Fibroblast of skin of scalp (primary cell): ENCODE results near the gene BNIP1.
A peak's percentile ranks its signal among the peaks of the same experiment; 100 is the strongest.

Source experiments
- DNase-seq: peaks from one replicate; pipeline ENCODE4 v3.0.0-alpha.2; 2013

The BNIP1 gene

DNA sequence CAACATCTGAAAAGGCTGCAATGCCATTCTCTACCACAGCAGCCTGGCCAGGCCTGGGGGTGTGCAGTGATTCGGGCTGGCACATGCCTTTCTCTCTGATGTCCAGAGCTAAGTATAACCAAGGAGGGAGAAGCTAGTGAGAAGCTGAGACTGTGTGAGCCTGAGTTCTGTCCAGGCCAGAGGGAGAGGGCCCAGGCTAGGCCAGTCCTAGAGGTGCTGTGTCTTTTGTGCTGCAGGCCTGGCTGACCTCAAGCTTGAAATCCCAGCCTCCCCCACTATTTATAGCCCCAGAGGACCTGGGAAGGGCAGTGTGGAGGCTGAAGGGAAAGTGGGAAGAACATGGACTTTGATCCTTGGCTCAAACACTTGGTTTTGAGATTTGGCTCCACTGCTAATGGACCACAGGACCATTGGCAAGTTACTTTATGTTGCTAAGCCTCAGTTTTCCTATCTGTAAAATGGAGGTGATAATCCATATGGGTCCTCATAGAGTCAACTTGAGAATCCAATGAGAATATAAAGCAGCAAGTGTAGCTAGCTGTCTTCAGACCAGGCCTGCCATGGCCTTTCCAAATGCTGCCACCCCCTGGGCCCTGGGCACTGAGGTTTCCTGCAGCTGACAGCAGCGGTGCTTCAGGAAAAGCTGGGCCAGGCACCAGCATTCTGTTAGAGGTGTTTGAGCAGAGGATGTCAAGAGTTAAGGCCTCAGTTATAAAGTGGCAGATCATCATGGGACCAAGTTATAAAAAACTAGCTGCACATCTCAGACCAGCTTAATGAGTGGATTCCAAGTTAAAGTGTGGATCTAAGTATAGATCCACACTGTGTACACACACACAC, 21.1 kb downstream of the BNIP1 start:
- no peak for DNase-seq

- DNase-seq, result no peak
Measured at GRCh38 chr5:173172166-173172565, 27.8 kb downstream of the BNIP1 start.

DNA sequence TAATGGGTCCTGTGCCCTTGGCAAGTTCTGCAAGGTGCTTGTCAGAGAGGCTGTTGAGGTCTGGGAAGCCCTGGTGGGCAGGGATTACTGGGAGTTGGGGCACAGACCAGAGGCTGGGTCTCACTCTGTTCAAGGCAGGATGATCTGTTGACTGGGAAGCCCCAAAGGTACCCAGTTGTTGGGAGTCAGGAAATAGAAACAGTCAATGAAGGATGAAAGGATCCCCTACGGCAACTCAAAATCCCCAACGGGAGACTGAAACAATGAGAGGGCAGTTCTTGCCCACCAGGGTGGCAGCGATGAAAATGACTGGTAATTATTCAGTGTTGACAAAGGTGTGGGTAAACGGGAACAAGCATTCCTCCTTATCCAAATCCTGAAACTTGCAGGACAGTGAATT, 31.2 kb downstream of the BNIP1 start:
- no peak for DNase-seq

DNA sequence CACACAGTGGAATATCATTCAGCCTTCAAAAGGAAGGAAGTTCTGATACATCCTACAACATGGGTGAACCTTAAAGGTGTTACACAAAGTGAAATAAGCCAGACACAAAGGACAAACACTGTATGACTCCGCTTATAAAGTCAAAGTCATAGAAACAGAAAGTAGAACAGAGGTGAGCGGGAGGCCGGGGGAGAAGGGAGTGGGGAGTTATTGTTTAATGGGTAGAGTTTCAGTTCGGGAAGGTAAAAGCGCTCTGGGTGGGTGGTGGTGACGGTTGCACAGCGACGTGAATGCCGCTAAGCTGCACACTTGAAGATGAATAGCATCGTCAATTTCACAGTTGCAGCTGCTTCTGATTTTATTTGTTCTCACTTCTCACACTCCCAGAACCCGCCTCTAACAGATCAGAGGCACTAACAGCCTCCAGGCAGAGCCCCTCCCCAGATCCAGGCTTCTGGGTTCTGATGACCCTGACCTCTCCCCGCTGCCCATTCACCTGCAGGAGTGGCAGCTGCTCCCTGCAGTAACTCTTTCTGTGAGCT, 34.1 kb downstream of the BNIP1 start:
- no peak for DNase-seq

DNA sequence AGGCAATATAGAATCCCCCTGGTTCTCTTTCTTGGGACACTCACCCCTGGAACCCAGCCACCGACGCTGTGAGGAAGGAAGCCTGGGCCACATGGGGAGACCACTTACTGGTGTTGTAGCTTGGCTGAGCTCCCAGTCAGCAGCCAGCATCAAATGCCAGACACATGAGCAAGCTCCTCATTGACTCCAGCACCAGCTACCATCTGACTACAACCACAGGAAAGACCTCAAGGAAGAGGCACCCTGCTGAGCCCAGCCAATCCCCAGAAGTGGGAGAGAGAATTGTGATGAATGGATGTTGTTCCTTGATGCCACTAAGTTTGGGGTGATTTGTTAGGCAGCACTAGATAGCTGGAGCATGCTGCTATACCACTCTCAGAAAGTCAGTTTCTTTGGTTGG, 36.0 kb downstream of the BNIP1 start:
- DNase-seq, result peak; percentile 68

GRCh38 chr5:173187054-173187743, 42.9 kb downstream of the BNIP1 start:
- no peak for DNase-seq

GRCh38 chr5:173188280-173188679, 43.9 kb downstream of the BNIP1 start:
- no peak for DNase-seq

- no peak for DNase-seq
Measured at GRCh38 chr5:173191015-173191414, 46.7 kb downstream of the BNIP1 start.

DNA sequence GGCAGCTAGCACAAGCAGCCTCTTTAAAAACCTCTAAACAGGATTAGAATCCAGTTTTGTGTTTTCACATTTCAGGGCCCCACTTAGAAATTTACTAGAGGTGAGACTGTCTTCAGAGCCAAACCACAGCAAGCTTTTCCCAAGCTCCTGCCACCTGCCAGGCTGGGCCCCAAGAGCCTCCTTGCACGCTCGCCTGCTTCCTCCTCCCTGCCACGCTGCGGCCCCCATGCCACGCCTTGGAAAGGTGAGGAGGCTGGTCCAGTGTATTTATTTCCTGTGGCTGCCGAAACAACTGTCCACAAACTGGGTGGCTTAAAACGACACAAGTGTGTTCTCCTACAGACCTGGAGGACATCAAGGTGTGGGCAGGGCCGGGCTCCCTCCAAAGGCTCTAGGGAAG, 47.2 kb downstream of the BNIP1 start:
- DNase-seq, result no peak

DNA sequence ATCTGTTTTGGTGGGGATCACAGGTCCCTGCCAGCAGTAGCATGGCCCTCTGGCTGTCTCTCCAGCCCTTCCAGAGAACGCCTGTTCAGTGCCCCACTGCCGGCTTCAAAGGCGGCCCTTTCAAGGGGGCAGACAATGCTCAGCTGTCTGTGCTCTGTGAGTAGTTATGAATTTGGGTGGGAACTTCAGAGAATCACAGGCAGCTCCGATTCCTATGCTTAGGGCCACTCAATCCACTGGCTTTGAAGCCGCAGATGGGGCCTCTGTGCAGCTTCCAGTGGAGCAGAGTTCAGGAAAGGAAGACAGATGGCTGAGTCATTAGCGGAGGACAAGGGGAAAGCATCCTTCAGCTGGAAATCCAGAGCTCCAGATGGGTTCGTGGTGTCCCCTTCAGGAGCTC, 48.2 kb downstream of the BNIP1 start:
- DNase-seq, result no peak

- DNase-seq, result no peak
Measured at GRCh38 chr5:173196133-173196952, 52.0 kb downstream of the BNIP1 start.

DNA sequence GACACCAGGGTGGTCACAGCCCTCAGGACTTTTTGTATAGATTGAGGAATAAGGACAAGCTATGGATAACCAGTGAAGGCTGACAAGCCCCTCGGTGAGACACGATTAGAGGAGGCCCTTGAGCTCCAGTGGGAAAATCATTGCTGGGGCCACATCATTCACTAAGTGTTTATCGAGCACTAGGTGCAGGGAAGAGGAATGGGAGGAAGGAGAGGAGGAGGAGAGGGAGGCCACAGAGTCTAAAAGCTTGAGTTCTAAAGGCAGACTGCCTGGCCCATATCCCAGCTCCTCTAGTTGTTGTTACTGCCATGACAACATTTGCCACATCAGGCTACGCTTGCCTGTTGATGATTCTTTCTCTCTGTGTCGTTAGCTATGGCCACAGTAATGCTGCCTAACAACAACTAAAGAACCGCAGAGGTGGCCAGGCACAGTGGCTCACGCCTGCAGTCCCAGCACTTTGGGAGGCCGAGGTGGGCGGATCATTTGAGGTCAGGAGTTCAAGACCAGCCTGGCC, 53.1 kb downstream of the BNIP1 start:
- no peak for DNase-seq

- DNase-seq, result no peak
Measured at GRCh38 chr5:173198049-173198448, 53.7 kb downstream of the BNIP1 start.

DNA sequence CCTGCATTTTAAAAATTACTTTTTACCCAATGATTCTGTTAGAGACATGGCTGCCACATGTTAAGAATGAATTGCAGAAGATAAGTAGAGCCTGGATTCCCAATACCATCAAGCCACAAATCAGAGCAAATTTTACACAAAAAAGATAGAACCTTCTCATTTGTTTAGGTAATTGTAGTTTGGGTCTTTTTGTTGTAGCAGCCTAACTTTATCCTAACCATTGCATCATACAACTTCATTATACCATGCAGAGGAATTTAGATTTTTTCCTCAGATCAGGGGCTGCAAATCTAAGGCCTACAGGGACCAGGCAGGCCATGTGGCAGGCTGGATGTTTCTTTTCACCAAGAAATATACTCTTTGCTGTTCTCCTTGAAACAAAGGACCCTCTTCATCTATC, 56.0 kb downstream of the BNIP1 start:
- DNase-seq, result no peak

DNA sequence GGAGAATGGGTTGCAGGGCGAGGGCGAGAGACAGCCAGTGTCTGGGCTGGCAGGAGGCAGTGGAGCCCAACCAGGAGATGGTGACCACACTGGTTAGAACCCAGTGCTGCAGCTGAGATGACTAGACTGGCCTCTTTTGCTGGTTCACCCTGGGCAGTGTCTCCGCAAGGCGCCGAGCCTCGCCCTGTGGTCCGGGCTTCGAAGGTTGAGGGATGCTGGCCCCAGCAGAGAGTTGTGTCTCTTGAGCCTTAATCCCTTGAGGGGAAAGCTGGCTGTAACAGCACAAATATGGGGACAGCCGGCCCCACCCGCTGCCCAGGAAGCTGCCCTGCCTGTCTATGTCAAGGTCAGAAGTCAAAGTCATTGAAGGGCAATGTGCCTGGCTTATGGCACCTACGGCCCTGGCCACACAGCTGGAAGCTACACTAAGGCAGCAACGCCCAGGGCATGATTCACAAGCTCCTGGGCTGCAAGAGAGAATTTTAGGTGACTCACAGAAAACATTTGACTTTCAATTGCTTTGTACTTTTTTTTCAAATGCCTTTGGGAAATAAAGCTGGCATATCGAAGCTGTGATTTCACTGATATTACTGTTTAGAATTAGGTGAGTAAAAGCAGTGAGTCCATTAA, 57.4 kb downstream of the BNIP1 start:
- peak; percentile 64 for DNase-seq

GRCh38 chr5:173202266-173202875, 58.0 kb downstream of the BNIP1 start:
- no peak for DNase-seq

GRCh38 chr5:173204185-173204979, 60.1 kb downstream of the BNIP1 start:
- peak; percentile 19 for DNase-seq

GRCh38 chr5:173205916-173206315, 61.6 kb downstream of the BNIP1 start:
- DNase-seq, result no peak

DNA sequence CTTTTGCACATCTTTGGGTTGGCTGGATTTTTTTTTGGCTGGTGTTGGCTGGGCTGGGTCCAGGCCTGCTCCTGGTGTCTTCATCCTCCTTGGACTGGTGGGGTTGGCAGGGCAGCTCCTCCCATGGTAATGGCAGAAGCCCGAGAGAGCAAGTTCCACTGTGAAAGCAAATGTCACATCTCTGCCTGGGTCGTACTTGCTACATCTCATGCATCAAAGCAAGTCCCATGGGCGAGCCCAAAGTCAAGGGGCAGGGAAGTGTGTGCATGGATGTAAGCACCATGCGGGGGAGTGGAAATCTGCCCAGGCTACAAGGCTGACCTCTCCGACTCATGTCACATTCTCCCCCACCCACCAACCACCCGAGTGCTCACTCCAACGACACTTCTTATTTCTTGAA, 64.0 kb downstream of the BNIP1 start:
- DNase-seq, result no peak

DNA sequence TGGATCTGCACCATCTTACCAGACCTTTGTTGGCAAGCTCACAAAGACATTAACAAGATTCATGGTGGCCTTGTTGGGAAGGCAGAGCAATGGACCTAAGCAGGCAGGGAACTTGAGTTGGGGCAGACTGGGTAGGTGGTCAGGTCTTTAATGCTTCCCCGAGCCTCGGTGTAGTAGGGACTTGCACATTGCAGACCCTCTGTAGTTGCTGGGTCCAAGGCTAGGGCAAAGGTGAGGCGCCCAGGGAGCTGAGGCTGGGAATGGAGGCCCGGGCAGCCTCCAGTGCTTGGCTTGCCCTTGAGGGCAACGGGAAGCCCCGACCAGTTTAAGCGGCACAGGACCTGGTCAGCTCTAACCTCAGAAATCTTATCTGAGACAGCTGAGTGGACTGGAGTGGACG, 66.5 kb downstream of the BNIP1 start:
- DNase-seq, result no peak

- no peak for DNase-seq
Measured at GRCh38 chr5:173211284-173211683, 67.0 kb downstream of the BNIP1 start.
